Adrenal gland (tissue), 12 donors: ENCODE data around the gene TMEM121. TPM values are rescaled to one million over a fixed set of nuclear protein-coding genes. Genes with fewer than 3 reads are reported as not detected.

Experiments used
- DNase-seq, 7 donors: peaks; one replicate each; pipeline ENCODE4 v3.0.0-alpha.2; 2019 to 2020
- H3K27ac ChIP-seq, 5 donors: fragments of 200-600 bp; sonication (generic) in 4 of 5; 1 replicate in 3 of 5; 2 replicates in 2 of 5; pipeline versions ENCODE4 v1.5.1 to v1.8.0; 2016 to 2020; ENCODE audit warnings: mild to moderate bottlenecking in 1 of 5
- H3K27me3 ChIP-seq: fragments of 200-600 bp; 2 replicates; pipeline ENCODE4 v1.8.0; 2021
- H3K36me3 ChIP-seq, 2 donors: fragments of 200-600 bp; replicated peaks in 1 of 2; 1 replicate in 1 of 2; 2 replicates in 1 of 2; pipeline versions ENCODE4 v1.5.1 to v1.8.0; 2018 to 2022
- H3K4me1 ChIP-seq, 2 donors: fragments of 200-600 bp; replicated peaks in 1 of 2; 1 replicate in 1 of 2; 2 replicates in 1 of 2; pipeline versions ENCODE4 v1.5.1 to v1.8.0; 2018 to 2021
- H3K4me3 ChIP-seq, 4 donors: fragments of 200-600 bp; sonication (generic) in 3 of 4; one replicate each; pipeline ENCODE4 v1.5.1; 2016 to 2018
- H3K9me3 ChIP-seq, 3 donors: fragments of 200-600 bp; sonication (generic) in 1 of 3; replicated peaks in 1 of 3; 1 replicate in 2 of 3; 2 replicates in 1 of 3; pipeline versions ENCODE4 v1.5.1 to v1.8.0; 2016 to 2021
- POLR2A ChIP-seq, 2 donors: fragments of 450-650 bp; IDR thresholded peaks; one replicate each; pipeline ENCODE4 v1.6.1; 2017; ENCODE audit warnings: antibody characterized with exemption in 2 of 2, mild to moderate bottlenecking in 2 of 2, moderate library complexity in 1 of 2
- whole genome bisulfite sequencing, 4 donors: extraction: QIAGEN DNeasy Blood & Tissue Kit in 2 of 4; methylation state at CpG; one replicate each; pipeline versions ENCODE4 v1.1.5 to v1.1.7; 2013 to 2017; 5-methylcytosine and 5-hydroxymethylcytosine counted together
- intact Hi-C, 2 donors: fragments of 100-400 bp; cut with DNase I; formaldehyde crosslinking; loops; one replicate each; pipeline versions ENCODE4 v1.14.1 to v1.15.0; 2022 to 2023
- polyA plus RNA-seq, 3 donors: library from polyadenylated mRNA; stranded (reverse); fragments of 200-250 nt in 2 of 3; fragments of 350-450 nt in 1 of 3; fragmentation: Illumina TruSeq in 1 of 3; extraction: RNeasy Lipid Tissue Mini Kit (QIAGEN cat#74804) in 1 of 3; gene quantifications; one replicate each; pipeline ENCODE4 v1.2.3, GENCODE V29; 2013 to 2014
- total RNA-seq, 9 donors: library from RNA; depleted of rRNA in 4 of 9; stranded (reverse); fragments of >200 nt in 4 of 9; fragments of 120-200 nt in 1 of 9; fragmentation: NEBNext Ultra II Directional in 1 of 9; extraction: Animal tissue kit (Norgen Biotek cat#: 25700) in 1 of 9; gene quantifications; one replicate each; pipeline versions ENCODE4 v1.1.0 to v1.2.4, GENCODE V29; 2013 to 2023
- TF ChIP-seq, protein P1 (sequence below), 6 experiments: fragments of 450-650 bp in 4 of 6; fragments of 200-600 bp in 2 of 6; sonication (generic) in 1 of 6; IDR thresholded peaks; 1 replicate in 5 of 6; 2 replicates in 1 of 6; pipeline versions ENCODE4 v1.5.1 to v1.8.0; 2016 to 2021; ENCODE audit warnings: antibody characterized with exemption in 6 of 6, mild to moderate bottlenecking in 2 of 6, moderate library complexity in 1 of 6
- donor health status: healthy with polysubstance abuse.
- donor health status: Bipolar disorder and iron deficiency.
- donor health status: DM: yes; HTN: yes; CAD: no.
- donor health status: DM: no; HTN: no; CAD: no.
- donor health status: DM: no; HTN: no; CAD: no.
- donor health status: DM: yes; HTN: yes; CAD: no.

The TMEM121 gene
- total and polyA plus RNA-seq, 12 donors: 0.78 to 12.1 (median 1.7) TPM; not detected in 1

DNA sequence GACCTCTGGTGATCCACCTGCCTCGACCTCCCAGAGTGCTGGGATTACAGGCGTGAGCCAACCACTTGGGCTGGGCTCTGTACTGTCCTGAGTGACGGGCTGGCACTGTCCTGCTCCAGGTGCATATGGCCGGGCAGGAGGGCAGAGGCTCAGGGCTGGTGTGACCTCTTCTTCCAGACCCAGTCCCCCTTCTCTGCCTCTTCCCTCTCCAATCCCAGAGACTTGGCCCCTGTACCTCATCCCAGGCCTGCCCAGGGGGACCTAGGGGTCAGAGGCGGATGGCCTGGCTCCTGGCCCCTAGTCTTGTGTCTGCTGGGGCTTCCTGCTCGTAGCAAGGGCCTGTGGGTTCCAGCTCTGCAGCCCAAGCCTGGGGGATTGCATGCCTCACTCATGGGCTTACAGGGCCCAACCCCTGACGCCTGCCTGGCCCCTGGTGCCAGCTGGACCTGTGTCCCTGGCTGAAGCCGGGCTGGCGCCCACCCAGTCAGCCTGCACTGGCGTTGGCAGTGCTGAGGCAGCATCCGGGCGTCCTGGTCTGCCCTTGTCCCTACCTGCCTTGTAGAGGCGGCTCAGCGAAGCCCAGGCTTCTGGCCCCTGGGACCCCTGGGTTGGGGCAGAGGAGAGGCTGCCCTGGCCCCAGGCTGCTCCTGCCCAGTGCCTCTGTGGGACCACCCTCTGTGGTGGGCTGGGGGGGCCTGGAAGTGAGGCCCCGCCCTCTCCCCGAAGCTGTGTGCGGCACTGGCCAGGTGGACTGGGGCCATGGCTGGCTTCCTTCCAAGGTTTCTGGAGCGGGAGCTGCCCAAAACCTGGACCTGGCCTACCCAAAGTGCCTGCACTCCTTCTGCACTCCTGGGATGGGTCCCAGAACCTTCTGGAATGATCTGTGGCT lies 31.0 kb upstream of the TMEM121 start:
- no peaks in the 10 kb centered on the region for H3K9me3 ChIP-seq
- no peak for TF ChIP-seq POLR2A (IDR thresholded peaks at IDR 0.05)
- TF ChIP-seq, protein P1, sequence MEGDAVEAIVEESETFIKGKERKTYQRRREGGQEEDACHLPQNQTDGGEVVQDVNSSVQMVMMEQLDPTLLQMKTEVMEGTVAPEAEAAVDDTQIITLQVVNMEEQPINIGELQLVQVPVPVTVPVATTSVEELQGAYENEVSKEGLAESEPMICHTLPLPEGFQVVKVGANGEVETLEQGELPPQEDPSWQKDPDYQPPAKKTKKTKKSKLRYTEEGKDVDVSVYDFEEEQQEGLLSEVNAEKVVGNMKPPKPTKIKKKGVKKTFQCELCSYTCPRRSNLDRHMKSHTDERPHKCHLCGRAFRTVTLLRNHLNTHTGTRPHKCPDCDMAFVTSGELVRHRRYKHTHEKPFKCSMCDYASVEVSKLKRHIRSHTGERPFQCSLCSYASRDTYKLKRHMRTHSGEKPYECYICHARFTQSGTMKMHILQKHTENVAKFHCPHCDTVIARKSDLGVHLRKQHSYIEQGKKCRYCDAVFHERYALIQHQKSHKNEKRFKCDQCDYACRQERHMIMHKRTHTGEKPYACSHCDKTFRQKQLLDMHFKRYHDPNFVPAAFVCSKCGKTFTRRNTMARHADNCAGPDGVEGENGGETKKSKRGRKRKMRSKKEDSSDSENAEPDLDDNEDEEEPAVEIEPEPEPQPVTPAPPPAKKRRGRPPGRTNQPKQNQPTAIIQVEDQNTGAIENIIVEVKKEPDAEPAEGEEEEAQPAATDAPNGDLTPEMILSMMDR (IDR thresholded peaks at IDR 0.05): no peak
- peak in 1 of 7 donors; percentile 20 for DNase-seq
- no peaks in the 10 kb centered on the region for H3K27me3 ChIP-seq
- no peaks in the 10 kb centered on the region for H3K36me3 ChIP-seq
- WGBS, 4 donors: 80 to 89% (median 83%) methylated on average over 1 to 18 of the region's 18 CpGs
- intact Hi-C loops: no loop called here
- H3K4me3 ChIP-seq: no peak overlapping the region
- peaks cover 0 to under 1% of the 10 kb centered on the region in 2 donors for H3K4me1 ChIP-seq
- no peak overlapping the region for H3K27ac ChIP-seq

DNA sequence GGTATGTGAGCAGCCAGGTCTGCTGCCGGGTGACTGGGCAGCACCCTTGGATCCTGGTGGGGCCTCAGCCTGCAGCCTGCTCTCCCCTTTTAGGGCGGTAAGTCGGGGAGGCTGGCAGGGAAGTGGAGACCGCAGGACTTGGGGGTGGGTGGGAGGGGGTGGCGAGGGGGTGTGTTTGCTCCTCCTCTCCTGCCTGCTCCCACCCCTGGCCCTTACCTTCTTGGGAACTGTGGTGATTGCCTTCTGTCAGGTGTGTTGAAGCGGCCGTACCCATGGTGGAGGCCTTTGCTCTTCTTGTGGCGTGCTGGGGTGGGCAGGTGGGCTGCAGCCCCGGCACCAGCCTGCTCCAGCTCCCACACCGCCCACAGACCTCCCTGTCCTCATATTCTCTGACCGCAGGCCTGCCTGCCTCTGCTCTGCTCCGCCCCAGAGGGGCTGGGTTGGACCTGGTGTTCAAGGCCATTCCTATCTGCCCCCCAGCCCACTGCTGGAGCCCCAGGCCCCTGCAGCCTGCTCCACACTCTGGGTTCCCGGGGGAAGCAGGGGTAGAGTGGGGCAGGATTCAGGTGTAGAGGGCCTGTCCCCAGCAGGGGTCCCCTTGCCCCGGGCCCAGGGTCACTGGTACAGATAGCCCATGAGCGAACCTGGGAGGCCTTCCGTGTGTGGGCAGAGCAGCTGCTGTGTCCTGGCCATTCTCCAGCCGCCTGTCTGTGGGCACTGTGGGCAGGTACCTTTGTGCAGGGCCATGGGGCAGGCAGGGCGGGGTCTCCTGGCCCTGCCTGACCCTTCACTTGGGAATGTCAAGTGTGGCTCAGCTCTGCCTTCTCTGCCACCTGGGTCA lies 30.2 kb upstream of the TMEM121 start:
- no peaks in the 10 kb centered on the region for H3K4me1 ChIP-seq
- no peak overlapping the region for H3K27ac ChIP-seq
- no peaks in the 10 kb centered on the region for H3K27me3 ChIP-seq
- H3K9me3 ChIP-seq: no peaks in the 10 kb centered on the region
- DNase-seq: peak in 1 of 7 donors; percentile 45
- no peak overlapping the region for H3K4me3 ChIP-seq
- 71 to 84% (median 81%) methylated on average over 6 to 18 of the region's 18 CpGs for WGBS, 4 donors
- TF ChIP-seq POLR2A (IDR thresholded peaks at IDR 0.05): no peak
- TF ChIP-seq, protein P1 (IDR thresholded peaks at IDR 0.05): no peak
- intact Hi-C loops: no loop called here
- H3K36me3 ChIP-seq: no peaks in the 10 kb centered on the region

GRCh38 chr14:105496831-105497591 lies 29.4 kb upstream of the TMEM121 start:
- intact Hi-C loops: no loop called here
- TF ChIP-seq, protein P1 (IDR thresholded peaks at IDR 0.05): no peak
- TF ChIP-seq POLR2A (IDR thresholded peaks at IDR 0.05): no peak
- 90 to 96% (median 95%) methylated on average over 19 to 32 of the region's 32 CpGs for WGBS, 4 donors

More at GRCh38 chr14:105496831-105497591, 29.4 kb upstream of the TMEM121 start:
- Histone ChIP-seq H3K9me3 (no peaks in the 10 kb centered on the region), H3K4me1 (no peaks in the 10 kb centered on the region), H3K36me3 (no peaks in the 10 kb centered on the region), H3K27ac (no peak overlapping the region), H3K27me3 (no peaks in the 10 kb centered on the region), H3K4me3 (no peak overlapping the region)
- no peak for DNase-seq
